HG03521 (cell line): ENCODE results near the gene RNASE12.

Source experiments
- ATAC-seq: cut with Tn5 transposase; IDR thresholded peaks from one replicate; pipeline ENCODE4 v1.9.1; 2021; ENCODE audit warnings: mild to moderate bottlenecking, moderate library complexity; ENCODE audit not compliant: unreplicated experiment

Gene RNASE12

GRCh38 chr14:20546877-20547276 is 44.3 kb downstream of the RNASE12 start:
- no peak for ATAC-seq
